Neural progenitor cell (in vitro differentiated cells): ENCODE data around the gene TBC1D1. TPM values are rescaled to one million over a fixed set of nuclear protein-coding genes. Genes with fewer than 3 reads are reported as not detected.

Experiments used
- DNase-seq: peaks from one replicate; pipeline ENCODE4 v3.0.0-alpha.2; 2016; ENCODE audit warnings: low spot score
- H2AFZ ChIP-seq: fragments of 200-600 bp; sonication (generic); replicated peaks from 2 replicates; pipeline ENCODE4 v1.6.1; 2016; ENCODE audit warnings: antibody characterized with exemption
- H3F3A ChIP-seq: fragments of 200-600 bp; sonication (generic); 2 replicates; pipeline ENCODE4 v1.6.1; 2016; ENCODE audit warnings: antibody characterized with exemption, low read depth
- H3K27ac ChIP-seq: fragments of 200-600 bp; sonication (generic); 2 replicates; pipeline ENCODE4 v1.5.1; 2016; ENCODE audit warnings: mild to moderate bottlenecking
- H3K27me3 ChIP-seq: fragments of 200-600 bp; sonication (generic); 2 replicates; pipeline ENCODE4 v1.6.1; 2016; ENCODE audit warnings: mild to moderate bottlenecking, moderate library complexity
- H3K36me3 ChIP-seq: fragments of 200-600 bp; sonication (generic); 2 replicates; pipeline ENCODE4 v1.5.1; 2016
- H3K4me1 ChIP-seq: fragments of 200-600 bp; sonication (generic); 2 replicates; pipeline ENCODE4 v1.6.1; 2016; ENCODE audit warnings: mixed run types
- H3K4me2 ChIP-seq: fragments of 200-600 bp; sonication (generic); 2 replicates; pipeline ENCODE4 v1.6.1; 2016
- H3K4me3 ChIP-seq: fragments of 200-600 bp; sonication (generic); 2 replicates; pipeline ENCODE4 v1.5.1; 2016
- H3K79me2 ChIP-seq: fragments of 200-600 bp; sonication (generic); 2 replicates; pipeline ENCODE4 v1.6.1; 2016; ENCODE audit warnings: low read depth
- H3K9ac ChIP-seq: fragments of 200-600 bp; sonication (generic); 2 replicates; pipeline ENCODE4 v1.6.1; 2016
- H3K9me3 ChIP-seq: fragments of 200-600 bp; sonication (generic); 2 replicates; pipeline ENCODE4 v1.5.1; 2016; ENCODE audit warnings: low read depth
- H4K20me1 ChIP-seq: fragments of 200-600 bp; sonication (generic); 2 replicates; pipeline ENCODE4 v1.6.1; 2016; ENCODE audit warnings: low read depth
- H3K27ac Mint-ChIP-seq: 3 replicates; pipeline ENCODE4 v1.8.0; 2021; ENCODE audit warnings: mixed read lengths
- H3K27me3 Mint-ChIP-seq: 2 replicates; pipeline ENCODE4 v1.8.0; 2022; ENCODE audit warnings: low read depth, mild to moderate bottlenecking, inconsistent platforms, moderate library complexity, mixed read lengths; ENCODE audit not compliant: insufficient read depth
- H3K36me3 Mint-ChIP-seq: 3 replicates; pipeline ENCODE4 v1.8.0; 2021; ENCODE audit warnings: mixed read lengths
- H3K4me1 Mint-ChIP-seq: 3 replicates; pipeline ENCODE4 v1.8.0; 2021; ENCODE audit warnings: mixed read lengths
- H3K4me3 Mint-ChIP-seq: 3 replicates; pipeline ENCODE4 v1.8.0; 2021; ENCODE audit warnings: mild to moderate bottlenecking, moderate library complexity, mixed read lengths
- H3K9me3 Mint-ChIP-seq: 3 replicates; pipeline ENCODE4 v1.8.0; 2020; ENCODE audit warnings: mixed read lengths
- CTCF ChIP-seq: fragments of 200-600 bp; sonication (generic); IDR thresholded peaks from 2 replicates; pipeline ENCODE4 v1.5.1; 2017; ENCODE audit warnings: antibody characterized with exemption, mild to moderate bottlenecking
- EZH2 ChIP-seq: fragments of 200-600 bp; sonication (generic); IDR thresholded peaks from 2 replicates; pipeline ENCODE4 v1.6.1; 2017; ENCODE audit warnings: antibody characterized with exemption, mild to moderate bottlenecking, moderate library complexity
- EZH2phosphoT487 ChIP-seq: fragments of 200-600 bp; sonication (generic); IDR thresholded peaks from 2 replicates; pipeline ENCODE4 v1.6.1; 2017; ENCODE audit warnings: antibody characterized with exemption
- total RNA-seq: library from RNA; depleted of rRNA; stranded (reverse); fragments of >200 nt; gene quantifications from 2 replicates; pipeline ENCODE4 v1.2.3, GENCODE V29; 2015; ENCODE audit warnings: low replicate concordance

TBC1D1 gene
- total RNA-seq, 1 donor from 2014 or later, result 208 TPM

- Mint-ChIP-seq H3K9me3 (peaks cover 2% of the 10 kb centered on the region), H3K27ac (peak overlapping the region; percentile 95), H3K36me3 (no peaks in the 10 kb centered on the region), H3K4me1 (peaks cover 61% of the 10 kb centered on the region), H3K4me3 (no peak overlapping the region), H3K27me3 (peaks cover 7% of the 10 kb centered on the region)
- Histone ChIP-seq H3K9ac (no peak overlapping the region), H3K4me1 (peaks cover 9% of the 10 kb centered on the region), H3F3A (no peaks in the 10 kb centered on the region), H3K27ac (no peak overlapping the region), H2AFZ (no peak overlapping the region), H4K20me1 (no peaks in the 10 kb centered on the region), H3K36me3 (no peaks in the 10 kb centered on the region), H3K27me3 (no peaks in the 10 kb centered on the region), H3K4me3 (no peak overlapping the region), H3K79me2 (no peaks in the 10 kb centered on the region), H3K4me2 (no peak overlapping the region), H3K9me3 (no peaks in the 10 kb centered on the region)
- DNase-seq, result no peak
- no peak for TF ChIP-seq EZH2phosphoT487
- TF ChIP-seq CTCF, result no peak
- TF ChIP-seq EZH2, result no peak
These were observed 262.0 kb downstream of the TBC1D1 start for GRCh38 chr4:38152721-38153386.

GRCh38 chr4:38153387-38153760 is 262.5 kb downstream of the TBC1D1 start:
- H3F3A ChIP-seq, result no peaks in the 10 kb centered on the region
- peaks cover 61% of the 10 kb centered on the region for H3K4me1 Mint-ChIP-seq
- H3K36me3 Mint-ChIP-seq, result no peaks in the 10 kb centered on the region

GRCh38 chr4:38154252-38154651 is 263.4 kb downstream of the TBC1D1 start:
- Mint-ChIP-seq H3K27me3 (peaks cover 3% of the 10 kb centered on the region), H3K27ac (peak overlapping the region; percentile 87), H3K36me3 (no peaks in the 10 kb centered on the region), H3K4me3 (no peak overlapping the region), H3K9me3 (peaks cover 2% of the 10 kb centered on the region), H3K4me1 (peaks cover 59% of the 10 kb centered on the region)
- Histone ChIP-seq H3K36me3 (no peaks in the 10 kb centered on the region), H3K27me3 (no peaks in the 10 kb centered on the region), H3K9me3 (no peaks in the 10 kb centered on the region), H3K4me3 (no peak overlapping the region), H3K4me1 (peaks cover 9% of the 10 kb centered on the region), H3F3A (no peaks in the 10 kb centered on the region), H3K4me2 (no peak overlapping the region), H2AFZ (no peak overlapping the region), H3K9ac (no peak overlapping the region), H3K79me2 (no peaks in the 10 kb centered on the region), H3K27ac (no peak overlapping the region), H4K20me1 (no peaks in the 10 kb centered on the region)
- no peak for DNase-seq
- TF ChIP-seq CTCF (no peak), EZH2 (no peak), EZH2phosphoT487 (no peak)

More at GRCh38 chr4:38153387-38153760, 262.5 kb downstream of the TBC1D1 start:
- Histone ChIP-seq H3K9me3 (no peaks in the 10 kb centered on the region), H3K27ac (no peak overlapping the region), H3K9ac (no peak overlapping the region), H3K4me1 (peaks cover 9% of the 10 kb centered on the region), H4K20me1 (no peaks in the 10 kb centered on the region), H2AFZ (no peak overlapping the region), H3K4me2 (no peak overlapping the region), H3K4me3 (no peak overlapping the region), H3K27me3 (no peaks in the 10 kb centered on the region), H3K36me3 (no peaks in the 10 kb centered on the region), H3K79me2 (no peaks in the 10 kb centered on the region)
- no peak for TF ChIP-seq EZH2
- no peak for TF ChIP-seq EZH2phosphoT487
- no peak for TF ChIP-seq CTCF
- peaks cover 5% of the 10 kb centered on the region for H3K27me3 Mint-ChIP-seq
- peaks cover 2% of the 10 kb centered on the region for H3K9me3 Mint-ChIP-seq
- H3K27ac Mint-ChIP-seq, result peak overlapping the region; percentile 70
- no peak overlapping the region for H3K4me3 Mint-ChIP-seq
- DNase-seq, result no peak
